Measurements from ENCODE around the gene DRC7.
"Not testable (repeated sequence)": the region's sequence is repeated elsewhere in the genome, so short reads cannot be mapped to it uniquely, and the experiment has no call there.

DRC7 gene

DNA sequence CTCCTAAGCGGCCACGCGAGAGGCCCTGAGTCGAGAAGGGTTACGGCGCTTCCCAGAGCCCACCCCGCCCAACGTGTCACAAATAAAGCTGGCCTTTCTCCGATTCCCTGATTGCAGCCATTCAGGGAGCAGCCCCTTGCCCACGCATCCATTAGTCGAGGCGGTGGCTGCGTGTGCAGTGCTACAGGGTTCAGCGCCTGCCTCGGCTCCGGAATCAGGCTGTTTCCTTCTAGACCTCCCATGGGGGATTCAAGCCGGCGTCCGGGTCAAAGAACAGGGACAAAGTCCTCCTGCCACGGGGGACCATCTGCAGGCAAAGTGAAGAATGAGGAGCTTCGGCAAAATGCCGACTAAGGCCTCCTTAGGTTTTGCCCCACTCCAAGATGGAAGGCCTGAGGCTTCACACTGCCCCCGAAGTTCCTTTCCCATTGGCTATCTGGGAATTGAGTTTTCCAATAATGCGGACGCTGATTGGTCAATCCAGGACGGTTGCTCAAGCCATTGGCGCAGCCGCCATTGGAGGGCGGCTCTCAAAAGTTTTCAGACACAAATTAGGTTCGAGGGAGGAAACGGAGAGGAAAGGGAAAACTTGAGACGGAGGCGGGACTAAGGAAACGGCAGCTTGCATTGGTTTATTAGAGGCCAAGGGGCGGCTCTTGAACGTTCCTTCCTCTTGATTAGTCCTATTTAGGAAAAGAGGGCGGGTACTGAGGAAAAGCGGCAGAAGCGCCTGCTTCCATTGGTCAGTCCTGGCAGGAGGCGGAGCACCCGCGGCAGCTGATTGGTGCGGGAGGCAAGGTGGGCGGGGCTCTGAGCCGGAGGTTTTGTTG is 40.5 kb downstream of the DRC7 start:
- DNase-seq (ENCODE audit: low spot score): peak; percentile 99

DNA sequence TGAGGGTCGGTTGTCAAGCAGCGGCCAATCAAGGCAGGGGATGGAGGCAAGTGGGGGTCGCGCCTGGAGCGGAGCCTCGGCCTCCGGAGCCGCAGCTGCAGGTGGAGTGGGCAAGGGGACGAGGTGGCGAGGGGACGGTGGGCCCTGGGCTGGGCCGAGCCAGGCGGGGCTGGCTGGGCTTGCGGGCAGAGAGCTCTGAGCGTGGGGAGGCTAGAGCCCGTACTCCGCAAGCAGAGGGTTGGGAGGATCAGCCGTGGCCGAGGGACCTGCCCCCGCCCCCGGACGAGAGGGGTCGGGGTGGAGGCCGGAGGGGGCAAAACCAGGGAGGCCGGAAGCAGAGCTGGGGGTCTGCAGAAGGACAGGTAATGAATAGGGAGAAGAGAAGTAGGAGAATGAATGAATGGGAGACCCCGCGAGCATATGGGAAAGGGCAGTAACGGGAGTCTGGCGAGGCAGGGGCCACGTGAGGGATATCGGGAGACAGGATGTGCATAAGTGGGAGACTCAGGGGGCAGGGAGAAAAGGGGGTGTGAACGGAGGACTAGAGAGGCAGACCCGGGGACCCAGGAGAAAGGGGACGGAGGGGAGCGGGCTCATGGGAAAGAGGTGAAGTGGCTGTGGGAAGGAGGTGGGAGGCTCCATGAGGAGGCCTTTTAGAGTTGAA is 41.3 kb downstream of the DRC7 start, which contains the start of gene KATNB1:
KATNB1 (plus strand) TSS at position 16 of the 664 bp plus-strand sequence. CDS start 1,474 bp downstream, outside the sequence.
- no peak for DNase-seq (ENCODE audit: low spot score)

DNA sequence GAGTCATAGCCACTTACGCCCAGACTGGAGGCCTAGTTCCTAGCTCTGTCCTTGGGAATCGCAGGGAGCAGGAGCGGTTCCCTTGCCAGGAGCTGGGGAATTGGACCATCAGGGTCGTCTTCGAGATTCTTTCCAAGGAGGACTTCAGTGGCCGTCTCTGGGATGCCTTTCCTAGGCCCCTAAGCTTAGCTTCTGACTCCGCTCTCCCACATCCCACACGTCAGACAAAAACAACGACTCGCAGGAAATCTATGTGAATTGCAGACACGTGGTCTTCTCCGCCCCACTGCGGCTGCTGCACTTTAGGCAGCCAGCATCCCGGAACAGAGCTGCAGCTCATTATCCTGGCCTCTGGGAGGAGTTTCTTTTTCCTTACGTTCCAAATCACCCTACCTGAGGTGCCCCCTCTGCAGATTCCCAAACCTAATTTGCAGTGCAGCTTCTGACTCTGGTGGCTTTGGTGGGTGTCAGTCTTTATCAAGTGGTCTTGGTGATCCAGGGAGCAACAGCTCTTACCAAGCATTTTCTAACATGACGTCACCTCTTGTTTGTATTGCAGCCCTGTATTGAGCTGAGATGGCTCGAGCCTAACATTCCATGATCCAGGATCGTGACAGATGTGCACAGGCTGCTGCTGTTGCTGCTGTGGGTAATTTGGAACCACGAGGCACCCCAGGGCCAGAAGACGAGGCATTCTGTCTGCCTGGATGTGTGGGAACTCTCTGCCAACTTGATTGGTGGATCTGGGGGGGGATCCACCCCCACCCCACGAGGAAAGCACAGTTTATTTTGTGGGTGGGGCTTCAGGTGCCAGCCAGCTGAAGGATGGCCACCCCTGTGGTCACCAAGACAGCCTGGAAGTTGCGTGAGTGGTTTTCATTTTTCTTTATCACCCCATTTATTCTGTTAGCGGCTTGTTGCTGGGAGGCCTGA is 42.1 kb downstream of the DRC7 start:
- peak; percentile 84 for DNase-seq (ENCODE audit: low spot score)

DNA sequence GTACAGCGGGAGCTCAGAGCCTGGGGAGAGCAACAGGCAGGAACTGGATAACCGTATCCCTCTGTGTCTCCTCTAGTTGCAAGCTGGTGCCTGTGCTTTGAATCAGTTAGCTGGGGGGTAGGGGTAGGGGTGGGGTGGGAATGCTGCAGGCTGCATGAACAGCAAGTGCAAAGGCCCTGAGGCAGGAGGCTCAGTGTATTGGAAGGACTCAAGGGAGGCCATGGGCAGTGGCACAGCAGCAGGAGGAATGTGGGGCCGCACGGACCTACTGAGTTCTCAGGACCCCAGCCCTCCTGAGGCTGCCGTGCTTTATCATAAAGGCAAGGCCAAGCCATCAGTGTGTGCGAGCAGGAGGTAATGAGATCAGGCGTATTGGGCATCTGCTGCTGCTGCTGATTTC is 44.2 kb downstream of the DRC7 start:
- DNase-seq (ENCODE audit: low spot score): no peak

DNA sequence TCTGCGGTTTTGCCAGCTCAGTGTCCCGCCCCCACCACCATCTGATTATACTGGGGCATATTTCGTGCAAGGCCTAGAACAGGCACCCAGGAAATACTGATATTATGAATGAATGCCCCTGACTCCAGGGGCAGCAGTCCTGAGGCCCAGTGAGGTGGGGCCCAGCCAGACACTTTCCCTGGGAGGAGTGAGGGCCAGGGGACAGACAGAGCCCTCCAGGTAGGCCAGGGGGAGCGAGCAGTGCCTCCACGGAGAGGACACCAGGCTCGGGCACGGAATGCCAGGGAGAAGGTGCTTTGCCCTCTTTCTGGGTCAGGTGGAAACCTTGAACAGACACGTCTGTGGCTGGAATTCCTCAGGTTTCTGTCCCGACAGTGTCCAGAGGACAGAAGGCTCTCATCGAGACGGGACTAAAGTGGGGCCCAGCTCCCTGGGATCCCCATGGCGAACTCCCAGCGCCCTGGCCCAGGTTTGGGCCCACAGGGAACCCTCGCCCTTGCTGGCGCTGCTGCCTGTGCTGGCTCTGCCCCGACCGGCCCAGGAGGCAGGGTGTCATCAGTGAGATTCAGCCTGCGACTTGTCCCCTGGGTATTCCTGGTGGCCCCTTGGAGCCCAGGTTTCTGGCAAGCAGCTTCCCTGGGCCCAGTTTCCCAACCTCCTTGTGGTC is 45.3 kb downstream of the DRC7 start:
- DNase-seq (ENCODE audit: low spot score): no peak

DNA sequence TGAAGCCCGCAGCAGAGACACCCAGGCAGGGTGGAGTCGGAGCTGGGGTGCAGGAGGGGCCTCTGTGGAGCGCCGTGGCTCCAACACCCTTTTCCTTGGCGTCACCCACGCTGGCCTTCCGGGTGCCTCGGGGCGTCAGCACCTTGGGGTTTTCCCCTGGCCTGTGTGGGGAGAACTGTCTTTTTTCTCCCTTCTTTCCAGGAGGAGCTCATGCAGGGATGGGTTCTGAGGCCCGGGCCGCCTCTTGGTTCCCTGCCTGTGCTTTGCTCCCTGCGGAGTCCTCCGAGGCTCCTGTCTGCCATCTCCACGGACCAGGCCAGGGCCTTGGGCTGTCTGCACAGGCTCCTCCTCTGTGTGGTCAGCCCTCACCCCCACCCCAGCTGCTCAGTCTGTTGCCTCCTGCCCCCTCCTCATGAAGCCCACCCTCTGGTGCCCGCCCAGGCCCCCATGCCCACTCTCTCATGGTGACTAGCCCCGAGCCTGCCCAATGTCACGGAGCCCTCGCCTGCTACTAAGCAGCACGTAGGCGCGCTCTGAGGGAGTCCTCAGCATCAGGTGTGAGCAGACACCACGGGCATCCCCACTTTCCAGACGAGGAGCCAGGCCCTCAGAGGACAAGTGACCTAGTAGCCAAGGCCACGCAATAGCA is 45.9 kb downstream of the DRC7 start:
- no peak for DNase-seq (ENCODE audit: low spot score)

DNA sequence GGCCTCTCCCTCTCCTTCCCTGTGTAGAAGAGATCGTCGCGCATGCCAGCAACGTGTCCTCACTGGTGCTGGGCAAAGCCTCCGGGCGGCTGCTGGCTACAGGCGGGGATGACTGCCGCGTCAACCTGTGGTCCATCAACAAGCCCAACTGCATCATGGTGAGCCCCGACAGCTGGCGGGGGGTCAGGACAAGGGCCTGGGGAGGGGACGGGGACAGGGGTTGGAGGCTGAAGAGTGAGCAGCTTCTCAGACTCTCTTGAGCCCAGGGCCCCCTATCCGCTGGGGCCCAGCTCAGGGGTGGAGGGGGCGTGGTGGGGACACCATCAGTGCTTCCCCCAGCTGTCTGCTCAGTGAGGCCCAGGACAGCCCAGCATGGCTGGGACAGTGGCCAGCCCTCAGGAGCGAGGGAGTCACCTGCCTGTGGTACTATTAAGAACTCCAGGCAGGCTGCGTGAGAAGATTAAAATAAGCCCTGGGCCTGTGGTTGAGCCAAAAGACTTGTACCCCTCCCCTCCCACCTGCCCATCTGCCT is 47.1 kb downstream of the DRC7 start:
- no peak for DNase-seq (ENCODE audit: low spot score)

DNA sequence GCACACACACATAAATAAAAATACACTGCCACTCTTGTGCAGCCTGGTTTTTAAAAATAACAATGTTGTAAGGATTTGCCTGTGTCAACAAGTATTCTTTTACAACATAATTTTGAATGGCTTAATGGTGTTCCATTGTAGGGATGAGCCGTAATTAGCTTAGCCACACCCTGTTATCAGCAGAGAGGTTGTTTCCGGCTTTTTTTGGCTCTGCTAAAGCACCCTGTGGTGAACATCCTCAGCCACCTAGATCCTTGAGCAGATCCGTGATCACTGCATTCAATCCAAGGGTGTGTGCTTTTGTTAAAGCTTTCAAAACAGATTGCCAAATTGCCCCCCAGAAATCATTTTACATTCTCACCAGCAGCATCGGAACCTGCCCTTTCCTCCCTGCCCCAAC is 47.9 kb downstream of the DRC7 start:
- no peak for DNase-seq (ENCODE audit: low spot score)

DNA sequence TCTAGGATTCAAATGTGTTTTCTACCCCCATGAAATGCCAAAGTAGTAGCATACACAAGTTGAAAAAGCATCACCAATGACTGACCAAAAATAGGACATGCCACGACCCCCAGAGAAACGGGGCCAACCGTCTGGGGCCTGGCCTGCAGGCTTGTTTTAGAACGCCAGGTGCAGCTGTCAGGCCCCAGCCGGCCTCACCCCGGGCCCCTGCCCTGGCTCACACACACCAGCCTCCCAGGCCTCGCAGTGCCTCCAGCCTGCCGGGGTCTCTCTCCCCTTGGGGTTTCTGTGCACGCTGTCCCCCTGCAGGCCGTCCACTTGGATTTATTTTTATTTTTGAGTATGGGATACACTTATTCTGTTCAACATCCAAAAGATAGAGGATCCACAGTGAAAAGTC is 48.9 kb downstream of the DRC7 start:
- DNase-seq (ENCODE audit: low spot score): no peak

DNA sequence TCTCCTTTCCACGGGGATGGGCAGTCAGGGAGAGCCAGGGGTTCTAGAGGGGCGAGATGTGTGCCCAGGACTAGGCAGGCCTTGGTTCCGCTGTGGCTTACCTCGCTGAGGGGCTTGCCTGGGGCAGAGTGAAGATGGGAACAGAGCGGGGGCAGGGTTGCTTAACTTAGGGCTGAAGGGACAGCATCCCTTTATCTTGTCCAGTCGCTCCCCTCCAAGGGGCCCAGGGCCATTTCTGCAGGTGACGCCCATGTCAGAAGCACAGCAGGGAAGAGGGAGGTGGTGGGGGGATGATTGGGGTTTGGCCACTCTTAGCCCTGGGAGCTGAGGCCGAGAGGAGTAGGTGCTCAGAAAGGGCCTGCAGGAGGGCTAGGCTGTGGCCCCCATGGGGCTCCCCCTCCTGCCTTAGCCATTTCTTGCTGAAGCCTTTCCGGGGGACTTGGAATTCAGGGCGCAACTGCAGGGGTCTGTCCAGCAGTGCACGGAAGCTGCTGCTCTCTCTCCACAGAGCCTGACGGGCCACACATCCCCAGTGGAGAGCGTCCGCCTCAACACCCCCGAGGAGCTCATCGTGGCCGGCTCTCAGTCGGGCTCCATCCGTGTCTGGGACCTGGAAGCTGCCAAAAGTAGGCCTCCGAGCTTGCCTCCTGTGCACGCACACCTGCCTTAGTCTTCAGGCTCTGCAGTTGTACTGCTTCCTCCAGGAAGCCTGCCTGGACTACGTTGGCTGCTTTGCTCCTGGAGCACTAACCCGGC is 49.5 kb downstream of the DRC7 start:
- no peak for DNase-seq (ENCODE audit: low spot score)

DNA sequence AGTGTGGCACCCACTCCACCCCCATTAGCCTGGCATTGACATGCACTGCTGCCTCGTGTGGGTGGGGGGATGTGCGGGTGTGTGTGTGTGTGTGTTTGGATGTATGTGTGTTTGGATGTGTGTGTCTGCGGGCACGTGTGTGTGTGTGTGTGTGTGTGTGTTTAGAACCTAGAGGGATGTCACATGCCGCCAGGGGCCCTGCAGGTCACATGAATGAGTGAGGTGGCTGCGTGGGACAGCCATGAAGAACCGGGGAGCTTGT is 50.0 kb downstream of the DRC7 start:
- no peak for DNase-seq (ENCODE audit: low spot score)

DNA sequence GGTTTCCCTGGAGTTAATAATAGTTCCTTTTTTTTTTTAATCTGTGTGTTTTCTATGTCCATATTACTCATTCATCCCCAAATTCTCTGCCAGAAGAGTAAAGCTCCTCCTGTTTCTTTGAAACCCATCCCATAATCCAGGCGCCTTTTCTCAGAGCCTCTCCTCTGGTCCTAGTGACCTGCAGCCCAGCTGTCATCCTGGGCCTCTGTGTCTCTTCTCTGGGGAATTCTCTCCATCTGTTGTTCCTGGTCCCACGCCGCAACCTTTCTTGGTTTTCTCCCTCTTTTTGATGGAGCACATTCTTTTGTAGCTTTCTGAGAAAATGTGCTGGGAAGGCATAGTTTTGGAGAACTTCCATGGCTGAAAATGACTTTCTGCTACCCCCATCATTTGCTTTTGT is 51.2 kb downstream of the DRC7 start:
- DNase-seq (ENCODE audit: low spot score): no peak

DNA sequence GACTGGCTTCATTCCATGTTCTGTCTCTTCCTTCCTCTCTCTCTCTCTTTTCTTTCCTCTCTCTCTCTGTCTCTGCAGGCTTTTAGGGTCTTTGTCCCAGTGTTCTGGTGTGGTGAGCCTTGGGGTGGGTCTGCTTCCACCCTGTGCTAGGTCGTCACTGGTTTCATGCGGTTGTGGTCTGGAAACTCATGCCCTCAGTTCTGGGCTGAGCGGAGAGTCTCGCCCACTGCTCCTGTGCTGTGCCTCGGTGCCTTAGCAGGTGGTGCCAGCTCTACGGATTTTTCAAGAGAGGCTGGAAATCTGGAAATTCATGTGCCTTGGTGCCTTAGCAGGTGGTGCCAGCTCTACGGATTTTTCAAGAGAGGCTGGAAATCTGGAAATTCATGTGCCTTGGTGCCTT is 51.7 kb downstream of the DRC7 start:
- DNase-seq (ENCODE audit: low spot score): not testable (repeated sequence)

DNA sequence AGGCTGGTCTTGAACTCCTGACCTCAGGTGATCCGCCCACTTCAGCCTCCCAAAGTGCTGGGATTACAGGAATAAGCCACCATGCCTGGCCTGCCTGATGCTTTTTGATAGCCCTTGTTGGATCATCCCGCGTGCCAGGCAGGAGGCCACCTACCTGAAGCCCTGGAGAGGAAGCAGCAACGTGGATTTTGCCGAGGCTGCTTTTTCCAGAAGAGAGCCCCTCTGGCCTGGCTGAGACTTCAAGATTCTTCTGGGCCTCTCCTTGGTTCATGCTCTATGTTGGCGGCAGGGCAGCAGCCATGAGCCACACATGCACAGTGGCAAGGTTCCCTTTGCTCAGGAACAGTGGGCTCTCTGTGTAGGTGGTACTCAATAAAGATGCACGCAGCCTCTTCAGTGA is 52.5 kb downstream of the DRC7 start:
- no peak for DNase-seq (ENCODE audit: low spot score)

DNA sequence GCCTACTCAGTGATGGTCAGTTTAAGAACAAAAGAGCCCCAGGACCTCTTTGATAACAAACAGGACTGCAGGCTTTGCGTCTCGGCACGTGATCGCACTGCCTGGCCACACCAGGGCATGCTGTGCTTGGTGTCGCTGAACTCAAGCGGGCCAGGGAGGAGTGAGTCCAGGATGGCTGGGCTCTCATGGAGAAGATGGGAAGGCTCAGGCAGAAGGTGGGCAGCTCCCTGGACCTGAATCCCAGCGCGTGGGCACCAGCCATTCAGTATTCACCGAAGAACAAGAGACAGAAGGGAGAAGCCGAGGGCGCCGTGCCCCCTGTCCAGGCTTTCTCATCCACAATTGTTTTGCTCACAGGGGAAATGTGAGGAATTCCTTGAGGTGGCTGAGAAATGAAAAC is 52.9 kb downstream of the DRC7 start:
- DNase-seq (ENCODE audit: low spot score): no peak

DNA sequence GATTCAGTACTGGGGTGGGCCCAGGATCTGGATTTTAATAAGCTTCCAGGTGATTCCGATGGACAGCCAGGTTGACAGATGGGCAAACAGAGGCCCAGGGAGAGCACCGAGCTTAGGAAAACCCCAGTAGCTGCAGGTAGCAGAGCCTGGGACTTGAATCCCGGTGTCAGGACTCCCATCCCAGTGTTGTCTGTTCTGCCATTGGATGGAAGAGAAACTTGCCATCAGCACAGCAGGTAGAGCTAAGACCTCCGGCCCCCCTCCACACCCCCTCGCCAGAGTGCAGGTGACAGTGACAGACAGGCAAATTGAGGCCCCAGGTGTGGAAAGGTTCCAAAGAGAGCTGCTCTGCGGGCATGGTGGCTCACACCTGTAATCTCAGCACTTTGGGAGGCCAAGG is 53.4 kb downstream of the DRC7 start:
- DNase-seq (ENCODE audit: low spot score): no peak

DNA sequence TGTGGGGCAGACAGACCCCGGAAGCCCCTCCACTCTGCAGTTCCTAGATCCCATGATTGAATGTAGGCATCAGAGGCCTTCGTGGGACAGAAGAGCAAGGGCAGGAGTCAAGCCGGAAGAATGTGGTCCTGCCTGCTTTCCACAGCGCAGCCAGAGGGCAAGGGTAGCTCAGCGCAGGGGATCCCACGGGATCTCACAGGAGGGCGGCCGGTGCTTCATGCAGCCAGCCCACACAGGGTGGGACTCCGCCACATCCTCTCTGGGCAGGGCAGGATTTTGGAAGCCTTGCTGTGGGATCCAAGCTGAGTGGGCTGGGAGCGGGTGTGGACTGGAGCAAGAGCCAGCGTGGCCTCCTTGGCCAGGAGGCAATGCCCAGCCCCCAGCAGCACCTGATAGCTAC is 54.0 kb downstream of the DRC7 start:
- no peak for DNase-seq (ENCODE audit: low spot score)

DNA sequence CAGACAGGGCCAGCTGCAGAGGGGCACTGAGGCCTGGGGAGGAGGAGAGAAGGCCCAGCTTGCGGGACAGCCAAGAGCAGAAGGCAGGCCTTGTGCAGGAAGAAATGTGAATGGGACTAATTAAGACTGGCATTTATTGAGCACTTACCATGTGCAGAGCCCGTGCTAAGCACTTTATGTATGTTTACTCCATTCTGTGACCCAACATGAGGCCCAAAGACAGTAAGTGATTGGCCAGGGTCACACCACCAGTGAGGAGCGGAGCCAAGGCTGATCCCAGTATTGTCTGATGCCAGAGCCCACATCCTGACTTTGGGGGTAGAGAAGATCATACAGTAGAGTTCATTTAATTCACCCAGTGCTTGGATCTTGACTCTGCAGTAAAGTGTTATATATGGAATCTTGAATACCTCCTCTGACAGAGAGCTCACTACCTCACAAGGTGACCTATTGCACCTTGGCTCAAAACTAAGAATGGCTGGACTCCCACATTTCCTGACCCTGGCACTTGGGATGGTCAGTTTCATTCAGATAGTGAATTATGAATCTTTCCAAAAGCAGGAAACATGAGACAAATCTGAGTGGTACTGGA is 54.6 kb downstream of the DRC7 start:
- DNase-seq (ENCODE audit: low spot score): no peak

DNA sequence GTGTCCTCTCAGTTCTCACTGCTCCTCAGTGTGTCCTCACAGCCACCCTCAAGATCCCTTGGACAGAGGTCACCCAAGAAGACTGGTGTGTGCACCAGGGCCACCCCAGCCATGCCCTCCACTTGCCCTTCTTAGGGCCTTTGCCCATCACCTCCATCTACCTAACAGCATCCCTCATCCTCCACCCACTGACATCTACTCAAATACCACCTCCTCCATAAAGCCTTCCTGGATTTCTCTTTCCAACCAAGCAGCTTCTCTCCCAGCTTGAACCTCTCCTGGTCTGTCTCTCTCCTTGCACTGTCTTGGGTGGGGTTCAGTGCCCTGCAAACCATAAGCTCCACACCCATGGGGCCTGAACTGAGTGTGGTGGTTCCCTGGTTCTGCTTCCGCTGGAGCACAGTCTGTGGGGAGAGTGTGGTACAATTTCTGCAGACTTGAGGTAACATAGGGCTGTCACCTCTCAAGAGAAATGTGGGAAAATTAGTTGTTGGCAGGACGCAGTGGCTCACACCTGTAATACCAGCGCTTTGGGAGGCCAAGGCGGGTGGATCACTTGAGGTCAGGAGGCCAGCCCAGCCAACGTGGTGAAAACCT is 55.3 kb downstream of the DRC7 start:
- no peak for DNase-seq (ENCODE audit: low spot score)
